ENCODE results near the gene SNX24. TPM values are rescaled to one million over a fixed set of nuclear protein-coding genes. Genes with fewer than 3 reads are reported as not detected.
"Not testable (repeated sequence)": the region's sequence is repeated elsewhere in the genome, so short reads cannot be mapped to it uniquely, and the experiment has no call there.

Gene SNX24
- total RNA-seq, 1 donor from 2014 or later: 16.2 TPM

DNA sequence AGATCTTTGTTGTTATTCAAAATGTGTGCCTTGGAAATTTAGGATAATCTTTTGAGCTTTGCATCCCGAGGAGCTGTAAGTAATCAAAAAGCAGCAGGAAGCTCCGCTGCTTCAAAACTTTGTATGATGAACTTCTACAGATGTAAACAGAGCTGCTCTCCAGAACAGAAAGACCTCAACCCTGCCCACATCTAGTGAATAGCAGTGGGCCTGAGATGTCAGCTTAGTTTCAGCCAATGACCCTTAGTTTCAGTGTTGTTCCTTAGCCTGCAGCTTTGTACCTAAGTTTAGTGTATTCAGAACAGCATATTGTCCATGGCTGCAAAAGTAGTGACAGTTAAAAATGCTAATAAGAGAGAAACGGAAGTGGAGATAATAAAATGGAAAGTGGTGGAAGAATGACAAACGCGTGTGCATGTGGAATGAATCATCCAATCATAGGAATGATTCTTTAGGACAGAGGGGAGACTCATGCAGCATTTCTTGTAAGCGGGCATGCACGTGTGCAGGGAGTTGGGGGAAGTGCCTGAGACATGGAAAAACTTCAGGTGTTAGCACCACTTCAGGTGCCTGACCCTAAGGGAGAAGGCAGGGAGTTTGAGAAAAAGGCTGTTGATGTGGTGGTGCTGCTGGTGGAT lies 24.9 kb downstream of the SNX24 start:
- no peak for DNase-seq (ENCODE audit: extremely low read depth, low read depth, low spot score)

DNA sequence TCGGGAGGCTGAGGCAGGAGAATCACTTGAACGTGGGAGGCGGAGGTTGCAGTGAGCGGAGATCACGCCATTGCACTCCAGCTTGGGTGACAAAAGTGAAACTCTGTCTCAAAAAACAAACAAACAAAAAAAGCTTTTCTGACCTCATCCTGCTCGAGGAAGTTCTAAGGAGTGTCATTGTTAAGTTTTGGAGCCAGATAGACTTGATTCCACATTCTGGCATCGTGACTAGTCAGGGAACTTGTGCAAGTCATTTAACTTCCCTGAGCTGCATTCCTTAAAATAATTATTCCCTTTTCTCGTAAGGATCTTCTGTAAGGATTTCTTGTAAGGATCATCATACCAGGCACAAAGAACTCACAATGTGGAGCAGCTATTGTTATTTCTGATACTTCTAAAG lies 26.2 kb downstream of the SNX24 start:
- no peak for DNase-seq (ENCODE audit: extremely low read depth, low read depth, low spot score)

- no peak for DNase-seq (ENCODE audit: extremely low read depth, low read depth, low spot score)
Measured at GRCh38 chr5:122874179-122874875, 28.9 kb downstream of the SNX24 start.

DNA sequence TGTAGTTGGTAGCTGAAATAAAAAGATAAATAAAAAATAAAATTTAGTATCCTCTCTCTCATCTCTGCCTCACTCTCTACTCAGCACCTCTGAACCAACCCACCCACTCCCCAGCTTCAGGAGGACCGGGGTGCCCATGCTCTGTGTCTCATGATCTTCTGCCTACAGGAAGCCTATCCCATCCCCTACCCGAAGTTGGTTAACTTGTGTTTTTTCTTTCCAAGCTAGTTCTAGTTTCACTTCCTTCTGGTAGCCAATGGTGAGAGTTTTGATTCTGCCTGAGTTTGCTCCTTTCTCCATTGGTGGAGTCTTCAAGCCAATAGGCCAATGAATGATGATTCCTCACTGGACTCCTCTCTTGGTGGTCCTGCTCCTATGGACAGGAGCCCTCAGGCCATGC lies 32.1 kb downstream of the SNX24 start:
- no peak for DNase-seq (ENCODE audit: extremely low read depth, low read depth, low spot score)

DNA sequence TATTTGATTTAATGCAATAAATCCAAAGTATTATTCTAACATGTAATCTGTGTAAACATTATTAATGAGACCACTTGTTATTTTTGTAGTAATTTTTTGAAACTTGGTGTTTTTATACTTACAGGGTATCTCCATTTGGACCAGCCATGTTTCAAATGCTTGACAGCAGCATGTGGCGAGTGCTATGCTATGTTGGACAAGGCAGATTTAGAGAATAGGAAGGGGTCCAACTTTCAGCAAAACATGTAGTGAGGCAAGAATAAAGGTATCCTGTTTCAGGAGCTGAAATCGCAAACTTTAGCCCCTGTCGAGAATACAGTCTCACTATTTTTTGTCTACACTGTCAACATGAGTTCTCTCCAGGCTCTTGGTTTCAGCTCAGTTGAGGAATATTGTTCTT lies 33.7 kb downstream of the SNX24 start:
- no peak for DNase-seq (ENCODE audit: extremely low read depth, low read depth, low spot score)

DNA sequence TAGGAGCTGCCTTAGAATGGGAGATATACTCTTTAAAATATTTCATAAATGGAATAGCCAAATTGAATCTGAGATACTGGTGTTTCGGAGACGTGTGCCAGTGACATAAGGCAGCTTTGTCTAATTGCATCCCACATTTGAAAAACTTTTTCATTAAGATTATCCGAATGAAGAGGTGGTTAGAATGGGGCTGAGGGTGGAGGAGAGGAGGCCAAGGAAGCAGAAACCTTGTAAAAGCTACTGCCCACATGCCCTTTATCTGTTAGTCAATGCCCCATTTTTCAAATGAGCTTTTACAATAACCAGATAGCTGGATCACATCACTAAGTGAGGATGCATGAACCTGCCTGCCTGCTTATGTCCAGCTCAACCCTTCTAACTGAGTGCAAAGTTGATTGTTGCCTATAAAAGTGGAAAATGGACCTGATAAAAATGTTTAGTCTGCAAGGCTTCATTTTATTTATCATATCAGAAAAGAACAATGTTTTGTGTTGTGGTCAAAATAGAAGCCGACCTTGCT lies 34.8 kb downstream of the SNX24 start:
- no peak for DNase-seq (ENCODE audit: extremely low read depth, low read depth, low spot score)

DNA sequence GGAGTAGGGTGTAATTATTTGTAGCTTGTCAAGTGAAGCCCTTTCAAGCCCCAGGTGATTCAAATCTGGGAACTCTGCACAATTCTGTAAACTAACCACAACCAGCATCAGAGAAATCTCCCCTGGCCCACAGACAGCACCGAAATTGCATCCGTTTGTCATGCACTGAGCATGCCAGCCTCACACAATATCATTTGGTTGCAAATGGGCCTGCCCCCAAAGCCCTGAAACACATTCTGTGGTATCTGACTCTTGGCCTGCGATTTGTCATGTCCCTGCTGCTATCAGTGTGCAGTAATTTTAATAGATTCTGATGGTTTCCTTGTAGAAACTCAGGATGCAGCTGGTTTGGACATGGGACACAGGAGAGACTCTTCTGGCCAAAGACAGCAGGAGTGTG lies 35.3 kb downstream of the SNX24 start:
- DNase-seq (ENCODE audit: extremely low read depth, low read depth, low spot score): no peak

GRCh38 chr5:122882831-122883230 lies 37.4 kb downstream of the SNX24 start:
- no peak for DNase-seq (ENCODE audit: extremely low read depth, low read depth, low spot score)

DNA sequence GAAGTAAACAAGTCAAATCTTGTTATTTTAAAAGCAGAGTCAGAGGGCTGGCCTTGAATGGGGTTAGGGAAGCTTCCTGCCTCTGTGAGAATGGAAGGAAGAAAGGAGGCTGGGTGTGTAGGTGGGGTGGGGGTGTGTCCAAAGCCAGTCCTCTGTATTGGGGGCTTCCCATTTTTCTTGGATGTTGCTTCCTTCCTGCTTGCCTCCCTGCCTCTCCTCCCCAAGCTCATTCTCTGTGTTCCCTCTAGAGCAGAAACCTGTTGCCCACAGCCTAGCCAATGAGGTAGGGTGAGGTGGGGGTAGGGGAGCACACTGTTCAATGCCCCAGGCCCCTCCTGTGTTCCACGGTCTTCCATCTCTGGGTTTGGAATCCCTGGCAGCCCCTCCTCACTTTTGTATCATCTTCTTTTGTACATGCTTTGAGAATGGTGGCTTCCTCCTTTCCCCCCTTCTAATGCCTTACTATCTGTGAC lies 39.7 kb downstream of the SNX24 start:
- no peak for DNase-seq (ENCODE audit: extremely low read depth, low read depth, low spot score)

- DNase-seq (ENCODE audit: extremely low read depth, low read depth, low spot score): no peak
Measured at GRCh38 chr5:122885891-122886290, 40.5 kb downstream of the SNX24 start.

DNA sequence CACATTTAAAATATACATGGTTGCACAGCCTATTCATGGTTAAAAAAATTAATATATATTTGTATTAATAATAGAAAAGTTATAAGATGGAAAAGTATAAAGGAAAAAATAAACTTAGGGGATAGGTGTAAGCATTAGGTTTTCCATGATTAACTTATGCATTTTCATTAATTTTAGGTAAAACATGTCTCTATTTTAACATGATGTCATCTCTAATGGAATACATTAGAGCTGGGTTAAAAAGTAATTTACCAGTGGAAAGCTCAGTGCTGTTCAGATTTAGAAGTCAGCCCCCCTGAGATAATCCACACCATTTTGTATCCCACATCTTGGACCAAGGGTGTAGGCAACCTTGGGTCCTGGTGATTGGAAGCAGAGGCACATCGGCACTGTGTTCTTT lies 49.7 kb downstream of the SNX24 start:
- DNase-seq (ENCODE audit: extremely low read depth, low read depth, low spot score): no peak

DNA sequence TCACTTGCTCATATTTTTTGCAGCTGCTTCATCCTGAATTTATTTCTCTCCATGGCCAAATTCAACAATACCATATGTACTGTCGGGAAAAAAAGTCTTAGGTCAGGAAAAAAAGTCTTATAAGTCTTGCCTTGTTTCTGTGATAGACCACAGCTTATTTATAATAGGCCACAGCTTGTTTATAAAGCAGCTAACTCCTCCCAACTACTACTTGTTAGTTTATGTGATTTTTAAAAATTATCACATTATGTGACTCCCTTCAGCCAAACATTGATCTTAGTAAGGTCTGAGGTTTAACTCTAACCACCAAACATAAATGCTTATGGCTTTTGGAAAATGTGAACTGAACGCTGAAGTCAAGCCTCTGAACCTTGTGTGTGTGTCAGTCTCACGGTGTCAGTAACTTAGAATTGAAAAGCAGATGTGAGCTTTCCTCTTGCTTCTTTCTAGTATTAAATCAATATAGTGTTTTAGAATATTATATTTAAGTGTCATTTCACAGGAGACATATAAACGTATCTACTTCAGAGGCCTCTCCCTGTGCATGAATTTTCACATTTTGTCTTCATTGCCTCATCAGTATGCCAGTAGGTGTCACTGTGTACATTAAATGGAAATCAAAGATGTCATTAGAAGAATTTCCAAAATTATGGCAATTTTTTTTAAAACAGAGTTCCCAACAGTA lies 51.3 kb downstream of the SNX24 start:
- no peak for DNase-seq (ENCODE audit: extremely low read depth, low read depth, low spot score)

- no peak for DNase-seq (ENCODE audit: extremely low read depth, low read depth, low spot score)
Measured at GRCh38 chr5:122897283-122897602, 51.8 kb downstream of the SNX24 start.

GRCh38 chr5:122901346-122901745 lies 55.9 kb downstream of the SNX24 start:
- DNase-seq (ENCODE audit: extremely low read depth, low read depth, low spot score): no peak

GRCh38 chr5:122902263-122902662 lies 56.9 kb downstream of the SNX24 start:
- DNase-seq (ENCODE audit: extremely low read depth, low read depth, low spot score): no peak

- no peak for DNase-seq (ENCODE audit: extremely low read depth, low read depth, low spot score)
Measured at GRCh38 chr5:122906768-122907167, 61.4 kb downstream of the SNX24 start.

DNA sequence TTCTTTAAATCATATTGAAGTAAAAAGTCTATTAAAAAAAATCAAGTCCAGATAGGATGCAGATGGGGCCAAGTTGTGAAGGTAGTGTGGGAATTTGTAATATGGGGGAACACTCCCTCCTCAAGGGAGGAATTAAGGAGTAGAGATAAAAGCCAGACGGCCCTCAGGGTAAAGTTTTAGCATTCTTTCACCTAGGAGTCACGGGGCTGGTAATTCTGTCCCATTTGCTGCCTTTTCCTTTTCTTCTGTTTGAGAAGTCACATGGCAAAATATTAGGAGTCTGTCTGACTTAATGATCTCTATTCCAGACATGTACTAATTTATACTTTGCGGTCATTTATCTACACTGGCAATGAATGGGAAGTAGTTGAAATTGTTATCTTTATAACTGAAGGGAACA lies 61.9 kb downstream of the SNX24 start:
- DNase-seq (ENCODE audit: extremely low read depth, low read depth, low spot score): no peak

GRCh38 chr5:122908108-122908507 lies 62.7 kb downstream of the SNX24 start:
- DNase-seq (ENCODE audit: extremely low read depth, low read depth, low spot score): no peak

- no peak for DNase-seq (ENCODE audit: extremely low read depth, low read depth, low spot score)
Measured at GRCh38 chr5:122908662-122909061, 63.2 kb downstream of the SNX24 start.

GRCh38 chr5:122909470-122910100 lies 64.2 kb downstream of the SNX24 start:
- DNase-seq (ENCODE audit: extremely low read depth, low read depth, low spot score): no peak

DNA sequence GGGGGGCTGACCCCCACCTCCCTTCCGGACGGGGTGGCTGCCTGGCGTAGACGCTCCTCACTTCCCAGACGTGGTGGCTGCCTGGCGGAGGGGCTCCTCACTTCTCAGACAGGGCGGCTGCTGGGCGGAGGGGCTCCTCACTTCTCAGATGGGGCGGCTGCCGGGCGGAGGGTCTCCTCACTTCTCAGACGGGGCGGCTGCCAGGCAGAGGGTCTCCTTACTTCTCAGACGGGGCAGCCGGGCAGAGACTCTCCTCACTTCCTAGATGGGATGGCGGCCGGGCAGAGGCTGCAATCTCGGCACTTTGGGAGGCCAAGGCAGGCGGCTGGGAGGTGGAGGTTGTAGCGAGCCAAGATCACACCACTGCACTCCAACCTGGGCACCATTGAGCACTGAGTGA lies 68.0 kb downstream of the SNX24 start:
- not testable (repeated sequence) for DNase-seq (ENCODE audit: extremely low read depth, low read depth, low spot score)

Data from glomerular endothelial cell (primary cell).